OCI-LY7 (cell line): ENCODE measurements around the gene GRAMD2B.

ENCODE experiments used
- EZH2phosphoT487 ChIP-seq: fragments of 200-600 bp; sonication (generic); IDR thresholded peaks from 2 replicates; pipeline ENCODE4 v1.6.1; 2018; ENCODE audit warnings: low read depth, borderline replicate concordance, mild to moderate bottlenecking, mixed run types, antibody characterized with exemption, low read length, moderate library complexity, mixed read lengths
- TF ChIP-seq, protein P1 (sequence below): fragments of 200-600 bp; sonication (generic); conservative IDR thresholded peaks from 2 replicates; pipeline ENCODE4 v1.5.1; 2014; ENCODE audit warnings: mild to moderate bottlenecking, antibody characterized with exemption, low read length, moderate library complexity, mixed read lengths

DNA sequence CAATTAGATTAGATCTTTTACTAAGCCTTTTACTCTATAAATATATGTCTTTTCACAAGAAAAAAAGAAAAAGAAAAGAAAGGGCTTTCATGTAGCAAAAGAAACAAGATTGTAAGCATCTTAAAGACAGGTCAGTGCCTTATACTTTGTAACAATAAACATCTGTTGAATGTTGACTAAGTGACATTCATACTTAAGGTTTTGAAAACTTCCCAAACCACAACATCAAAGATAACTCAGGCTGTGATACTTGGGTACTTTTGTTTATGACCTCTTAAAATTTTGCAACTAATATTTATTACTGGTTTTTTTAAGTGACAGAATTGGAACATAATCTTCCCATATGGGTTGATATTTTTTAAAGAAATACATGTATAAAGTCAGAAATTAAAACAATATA, 7.4 kb downstream of the GRAMD2B start:
- TF ChIP-seq, protein P1, sequence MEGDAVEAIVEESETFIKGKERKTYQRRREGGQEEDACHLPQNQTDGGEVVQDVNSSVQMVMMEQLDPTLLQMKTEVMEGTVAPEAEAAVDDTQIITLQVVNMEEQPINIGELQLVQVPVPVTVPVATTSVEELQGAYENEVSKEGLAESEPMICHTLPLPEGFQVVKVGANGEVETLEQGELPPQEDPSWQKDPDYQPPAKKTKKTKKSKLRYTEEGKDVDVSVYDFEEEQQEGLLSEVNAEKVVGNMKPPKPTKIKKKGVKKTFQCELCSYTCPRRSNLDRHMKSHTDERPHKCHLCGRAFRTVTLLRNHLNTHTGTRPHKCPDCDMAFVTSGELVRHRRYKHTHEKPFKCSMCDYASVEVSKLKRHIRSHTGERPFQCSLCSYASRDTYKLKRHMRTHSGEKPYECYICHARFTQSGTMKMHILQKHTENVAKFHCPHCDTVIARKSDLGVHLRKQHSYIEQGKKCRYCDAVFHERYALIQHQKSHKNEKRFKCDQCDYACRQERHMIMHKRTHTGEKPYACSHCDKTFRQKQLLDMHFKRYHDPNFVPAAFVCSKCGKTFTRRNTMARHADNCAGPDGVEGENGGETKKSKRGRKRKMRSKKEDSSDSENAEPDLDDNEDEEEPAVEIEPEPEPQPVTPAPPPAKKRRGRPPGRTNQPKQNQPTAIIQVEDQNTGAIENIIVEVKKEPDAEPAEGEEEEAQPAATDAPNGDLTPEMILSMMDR = no peak
- no peak for TF ChIP-seq EZH2phosphoT487
